ENCODE measurements around the gene OSBPL2. TPM values are rescaled to one million over a fixed set of nuclear protein-coding genes. Genes with fewer than 3 reads are reported as not detected.

OSBPL2 gene
- total RNA-seq, 3 donors from 2014 or later (not counting 1 experiment from before 2014, with no cell fraction given), result 77.9 to 112 (median 104) TPM

DNA sequence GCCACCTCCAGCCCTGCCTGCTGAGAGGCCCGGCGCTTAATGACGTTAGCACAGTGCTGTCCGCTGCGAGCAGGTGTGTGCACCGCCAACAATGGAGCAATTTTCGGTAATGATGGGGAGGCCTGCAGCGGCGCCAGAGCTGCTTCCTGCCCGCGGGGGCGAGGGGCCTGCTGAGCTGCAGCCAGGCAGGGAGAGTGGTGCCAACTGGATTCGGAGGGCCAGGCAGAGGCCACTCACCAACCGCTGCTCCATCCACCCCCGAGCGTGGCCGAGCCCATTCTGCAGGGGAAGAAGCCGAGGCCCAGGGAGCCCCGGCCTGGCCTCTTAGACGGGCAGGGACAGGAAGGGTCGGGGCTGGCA lies 27.8 kb upstream of the OSBPL2 start:
- no peak for TF ChIP-seq CTCF (IDR thresholded peaks at IDR 0.05)
- Mint-ChIP-seq H3K4me3 (no peak overlapping the region), H3K4me1 (no peaks in the 10 kb centered on the region), H3K36me3 (no peaks in the 10 kb centered on the region), H3K27ac (no peak overlapping the region), H3K9me3 (no peaks in the 10 kb centered on the region), H3K27me3 (ENCODE audit: low read depth in 2 of 2) (peaks cover 0 to 6% of the 10 kb centered on the region in 2 donors)
- DNase-seq, result no peak
- intact Hi-C loops (cut with micrococcal nuclease), result no loop called here
- Histone ChIP-seq H3K36me3 (ENCODE audit: control insufficient read depth, insufficient read depth, low read length) (no peaks in the 10 kb centered on the region), H3K27ac (ENCODE audit: low read length) (no peak overlapping the region), H3K9me3 (ENCODE audit: control insufficient read depth, insufficient read depth, low read length) (no peaks in the 10 kb centered on the region), H3K4me1 (ENCODE audit: control insufficient read depth, insufficient read depth, low read length) (no peaks in the 10 kb centered on the region), H3K27me3 (ENCODE audit: control insufficient read depth, insufficient read depth, low read length) (peaks cover 6% of the 10 kb centered on the region), H3K4me3 (ENCODE audit: low read length) (no peak overlapping the region)
- 72% methylated on average over 21 of the region's 21 CpGs for WGBS (ENCODE audit: insufficient coverage)
- no peak for ATAC-seq

DNA sequence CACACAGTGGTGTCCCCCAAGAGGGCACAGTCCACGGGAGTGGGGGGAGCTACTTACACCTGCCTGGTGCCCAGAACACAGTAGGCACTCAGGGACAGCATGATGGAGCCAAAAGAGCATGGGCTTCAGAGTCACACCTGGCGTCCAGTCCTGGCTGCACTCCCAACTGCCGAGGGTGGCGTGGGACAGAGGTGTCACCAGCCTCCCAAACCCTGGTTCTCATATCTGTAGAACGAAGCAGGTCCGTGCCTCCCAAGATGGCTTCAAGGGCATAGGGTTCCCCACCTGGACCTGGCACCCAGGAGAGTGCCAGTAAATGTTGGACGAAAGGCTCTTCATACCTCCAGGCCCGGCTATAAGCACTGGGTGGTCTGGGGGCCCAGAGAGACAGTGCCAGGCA lies 27.1 kb upstream of the OSBPL2 start:
- 90% methylated on average over 8 of the region's 8 CpGs for WGBS (ENCODE audit: insufficient coverage)
- no peaks in the 10 kb centered on the region for H3K9me3 Mint-ChIP-seq

GRCh38 chr20:62211769-62212288 lies 26.5 kb upstream of the OSBPL2 start:
- no peaks in the 10 kb centered on the region for H3K36me3 Mint-ChIP-seq
- H3K27ac Mint-ChIP-seq, result no peak overlapping the region
- H3K27me3 ChIP-seq (ENCODE audit: control insufficient read depth, insufficient read depth, low read length), result peaks cover 6% of the 10 kb centered on the region
- H3K36me3 ChIP-seq (ENCODE audit: control insufficient read depth, insufficient read depth, low read length), result no peaks in the 10 kb centered on the region
- H3K27ac ChIP-seq (ENCODE audit: low read length), result no peak overlapping the region
- no peak overlapping the region for H3K4me3 ChIP-seq (ENCODE audit: low read length)
- no peaks in the 10 kb centered on the region for H3K4me1 ChIP-seq (ENCODE audit: control insufficient read depth, insufficient read depth, low read length)
- H3K4me3 Mint-ChIP-seq, result no peak overlapping the region
- ATAC-seq (no peak), DNase-seq (no peak)
- WGBS (ENCODE audit: insufficient coverage), result 76% methylated on average over 9 of the region's 9 CpGs
- no peaks in the 10 kb centered on the region for H3K9me3 Mint-ChIP-seq
- H3K9me3 ChIP-seq (ENCODE audit: control insufficient read depth, insufficient read depth, low read length), result no peaks in the 10 kb centered on the region
- no peaks in the 10 kb centered on the region for H3K4me1 Mint-ChIP-seq
- intact Hi-C loops (cut with micrococcal nuclease), result no loop called here
- H3K27me3 Mint-ChIP-seq (ENCODE audit: low read depth in 2 of 2), result peaks cover 0 to 6% of the 10 kb centered on the region in 2 donors
- no peak for TF ChIP-seq CTCF (IDR thresholded peaks at IDR 0.05)

More for the DNA sequence above, 27.1 kb upstream of the OSBPL2 start:
- no peak for DNase-seq
- Mint-ChIP-seq H3K27ac (no peak overlapping the region), H3K27me3 (ENCODE audit: low read depth in 2 of 2) (peaks cover 0 to 6% of the 10 kb centered on the region in 2 donors), H3K4me3 (no peak overlapping the region), H3K4me1 (no peaks in the 10 kb centered on the region), H3K36me3 (no peaks in the 10 kb centered on the region)
- H3K9me3 ChIP-seq (ENCODE audit: control insufficient read depth, insufficient read depth, low read length), result no peaks in the 10 kb centered on the region
- ATAC-seq, result no peak
- H3K4me1 ChIP-seq (ENCODE audit: control insufficient read depth, insufficient read depth, low read length), result no peaks in the 10 kb centered on the region
- H3K36me3 ChIP-seq (ENCODE audit: control insufficient read depth, insufficient read depth, low read length), result no peaks in the 10 kb centered on the region
- TF ChIP-seq CTCF (IDR thresholded peaks at IDR 0.05), result no peak
- intact Hi-C loops (cut with micrococcal nuclease), result no loop called here
- no peak overlapping the region for H3K4me3 ChIP-seq (ENCODE audit: low read length)
- peaks cover 6% of the 10 kb centered on the region for H3K27me3 ChIP-seq (ENCODE audit: control insufficient read depth, insufficient read depth, low read length)
- no peak overlapping the region for H3K27ac ChIP-seq (ENCODE audit: low read length)

DNA sequence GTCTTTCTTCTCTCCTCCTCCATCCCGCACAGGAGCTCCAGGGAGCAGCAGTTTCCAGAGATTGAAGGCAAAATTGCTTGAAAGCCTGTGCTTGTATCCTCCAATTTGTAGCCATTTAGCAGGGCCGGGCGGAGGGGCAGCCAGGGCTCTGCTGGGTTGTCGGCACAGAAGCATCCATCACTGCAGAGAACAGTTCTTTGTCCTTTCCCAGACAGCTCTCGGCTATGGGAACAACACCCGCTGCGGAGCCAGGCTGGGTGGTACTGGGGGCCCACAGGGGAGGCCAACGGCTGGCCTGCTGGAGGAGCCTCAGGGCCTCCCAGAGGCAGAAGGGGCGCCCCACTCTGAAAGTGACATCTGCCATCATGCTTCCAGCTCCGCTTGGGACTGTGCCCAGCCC lies 26.0 kb upstream of the OSBPL2 start:
- no peaks in the 10 kb centered on the region for H3K9me3 Mint-ChIP-seq
- H3K36me3 Mint-ChIP-seq, result no peaks in the 10 kb centered on the region
- H3K27me3 Mint-ChIP-seq (ENCODE audit: low read depth in 2 of 2), result peaks cover 0 to 6% of the 10 kb centered on the region in 2 donors

More for the DNA sequence above, 26.0 kb upstream of the OSBPL2 start:
- no peak for DNase-seq
- no peak overlapping the region for H3K27ac ChIP-seq (ENCODE audit: low read length)
- H3K4me1 ChIP-seq (ENCODE audit: control insufficient read depth, insufficient read depth, low read length), result no peaks in the 10 kb centered on the region
- Mint-ChIP-seq H3K4me1 (no peaks in the 10 kb centered on the region), H3K4me3 (no peak overlapping the region), H3K27ac (no peak overlapping the region)
- ATAC-seq, result no peak
- intact Hi-C loops (cut with micrococcal nuclease), result no loop called here
- peaks cover 6% of the 10 kb centered on the region for H3K27me3 ChIP-seq (ENCODE audit: control insufficient read depth, insufficient read depth, low read length)
- H3K9me3 ChIP-seq (ENCODE audit: control insufficient read depth, insufficient read depth, low read length), result no peaks in the 10 kb centered on the region
- no peak for TF ChIP-seq CTCF (IDR thresholded peaks at IDR 0.05)
- H3K36me3 ChIP-seq (ENCODE audit: control insufficient read depth, insufficient read depth, low read length), result no peaks in the 10 kb centered on the region
- no peak overlapping the region for H3K4me3 ChIP-seq (ENCODE audit: low read length)
- WGBS (ENCODE audit: insufficient coverage), result 52% methylated on average over 10 of the region's 10 CpGs
